Mononuclear cell (primary cell): ENCODE data around the gene NRG2. TPM values are rescaled to one million over a fixed set of nuclear protein-coding genes. Genes with fewer than 3 reads are reported as not detected.

Source experiments
- H3K27me3 ChIP-seq: 2 replicates; pipeline ENCODE4 v1.6.0; 2011; ENCODE audit warnings: low read length, control low read depth; ENCODE audit not compliant: insufficient read depth
- H3K4me1 ChIP-seq: 2 replicates; pipeline ENCODE4 v1.5.1; 2011; ENCODE audit warnings: mild to moderate bottlenecking, low read length, control low read depth; ENCODE audit not compliant: insufficient read depth
- H3K4me3 ChIP-seq: 2 replicates; pipeline ENCODE4 v1.5.1; 2011; ENCODE audit warnings: mild to moderate bottlenecking, low read length, moderate library complexity
- H3K9me3 ChIP-seq: 2 replicates; pipeline ENCODE4 v1.5.1; 2011; ENCODE audit warnings: low read depth, mild to moderate bottlenecking, control low read depth, low read length
- total RNA-seq: library from RNA; depleted of rRNA; stranded (reverse); fragments of >200 nt; gene quantifications from one replicate; pipeline ENCODE4 v1.2.3, GENCODE V29; 2012

NRG2 gene
- total RNA-seq, 1 donor, result 0.10 TPM

DNA sequence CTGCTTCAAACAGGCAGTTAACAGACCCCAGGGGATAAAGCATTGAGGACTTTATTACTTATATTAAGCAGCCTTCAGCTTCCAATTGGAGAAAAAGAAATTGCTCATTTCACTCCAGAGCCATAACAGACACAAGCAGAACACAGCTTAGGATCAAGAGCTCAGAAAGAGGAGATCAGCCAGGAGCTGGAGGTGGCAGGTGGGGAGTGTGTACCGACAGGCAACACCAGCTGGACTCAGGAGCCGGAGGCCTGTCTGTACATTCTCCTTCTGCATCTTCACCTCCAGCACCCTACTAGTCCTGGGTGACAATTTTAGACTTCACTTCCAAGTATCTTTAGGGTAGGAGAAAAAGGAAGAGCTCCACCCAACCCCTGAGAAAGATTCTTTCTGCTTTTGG is 35.8 kb downstream of the NRG2 start:
- Histone ChIP-seq H3K27me3 (peaks cover 50% of the 10 kb centered on the region), H3K4me1 (no peaks in the 10 kb centered on the region), H3K4me3 (no peak overlapping the region), H3K9me3 (no peaks in the 10 kb centered on the region)

DNA sequence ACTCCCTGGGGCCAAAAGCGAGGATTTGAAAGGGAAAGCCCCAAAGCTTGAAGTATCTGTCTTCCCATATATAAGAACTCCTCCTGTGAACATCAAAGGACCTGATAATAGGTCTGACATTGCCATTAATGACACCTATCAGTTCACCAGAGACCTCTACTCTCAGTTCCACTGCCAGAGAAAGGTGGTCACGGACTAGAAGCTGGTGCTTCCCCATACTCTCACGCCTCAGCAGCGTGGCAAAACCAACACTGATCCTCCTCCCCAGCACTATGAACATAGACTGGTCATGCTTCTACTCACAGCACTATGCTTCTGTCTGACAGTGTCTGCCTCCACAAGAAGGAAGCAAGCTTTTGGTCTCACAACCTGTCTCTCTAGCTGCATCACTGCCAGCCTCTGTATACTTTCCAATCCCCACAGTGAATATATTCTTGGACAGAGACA is 37.9 kb downstream of the NRG2 start:
- H3K9me3 ChIP-seq, result no peaks in the 10 kb centered on the region
- peaks cover 48% of the 10 kb centered on the region for H3K27me3 ChIP-seq
- H3K4me3 ChIP-seq, result no peak overlapping the region
- no peaks in the 10 kb centered on the region for H3K4me1 ChIP-seq

DNA sequence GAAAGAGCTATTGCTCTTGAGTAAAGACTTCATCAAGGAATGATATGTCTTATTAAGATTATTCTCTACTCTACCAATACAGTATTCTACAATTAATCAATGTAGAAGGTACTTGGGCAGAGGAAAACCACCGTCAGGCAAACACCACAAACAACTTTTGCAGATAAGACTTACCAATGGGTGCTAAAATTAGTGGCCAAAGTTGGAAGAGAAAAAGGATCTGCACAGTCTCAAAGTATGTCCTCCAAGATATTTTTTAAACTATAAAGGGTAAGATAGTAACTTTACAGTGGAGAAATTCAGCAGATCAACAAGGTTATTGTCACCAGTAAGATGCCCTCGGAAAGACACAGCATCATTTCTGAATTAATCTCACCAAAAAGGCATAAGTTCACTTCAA is 38.9 kb downstream of the NRG2 start:
- peaks cover 54% of the 10 kb centered on the region for H3K27me3 ChIP-seq
- no peak overlapping the region for H3K4me3 ChIP-seq
- H3K9me3 ChIP-seq, result no peaks in the 10 kb centered on the region
- H3K4me1 ChIP-seq, result no peaks in the 10 kb centered on the region

DNA sequence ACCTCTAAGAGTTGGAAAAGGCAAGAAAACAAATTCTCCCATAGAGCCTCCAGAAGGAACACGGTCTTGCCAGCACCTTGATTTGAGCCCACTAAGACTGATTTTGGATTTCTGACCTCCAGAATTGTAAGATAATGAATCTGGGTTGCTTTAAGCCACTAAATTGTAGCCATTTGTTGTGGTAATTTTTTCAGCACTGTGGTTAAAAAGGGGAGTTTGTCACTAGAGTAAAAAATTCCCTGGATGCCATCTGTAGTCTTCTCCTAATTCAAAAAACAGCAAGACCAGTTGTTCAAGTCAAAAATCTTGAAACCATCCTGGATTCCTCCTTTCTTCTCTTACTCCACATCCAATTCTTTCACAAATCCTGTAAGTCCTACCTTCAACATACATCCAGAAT is 39.6 kb downstream of the NRG2 start:
- no peaks in the 10 kb centered on the region for H3K9me3 ChIP-seq
- peaks cover 54% of the 10 kb centered on the region for H3K27me3 ChIP-seq
- no peak overlapping the region for H3K4me3 ChIP-seq
- no peaks in the 10 kb centered on the region for H3K4me1 ChIP-seq

DNA sequence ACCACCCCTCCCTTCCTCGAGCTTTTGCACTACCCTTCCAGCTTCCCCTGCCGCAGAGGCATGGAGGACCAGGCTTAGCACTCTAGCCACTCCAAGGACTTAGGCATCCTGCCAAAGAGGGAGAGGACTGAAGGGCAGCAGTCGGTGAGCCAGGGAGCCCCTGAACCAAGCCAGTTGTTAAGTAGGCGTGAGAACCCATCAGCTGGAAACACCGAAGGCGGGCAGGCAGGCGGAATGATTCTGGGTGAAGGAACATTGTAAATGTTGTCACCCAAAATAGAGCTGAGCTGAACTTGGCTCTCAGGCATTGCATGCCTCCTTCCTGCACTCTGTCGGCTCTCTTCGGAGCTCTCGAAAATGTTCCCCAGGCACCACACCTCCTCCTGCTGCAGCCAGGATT is 42.8 kb downstream of the NRG2 start:
- Histone ChIP-seq H3K4me1 (no peaks in the 10 kb centered on the region), H3K27me3 (peaks cover 42% of the 10 kb centered on the region), H3K4me3 (no peak overlapping the region), H3K9me3 (no peaks in the 10 kb centered on the region)

DNA sequence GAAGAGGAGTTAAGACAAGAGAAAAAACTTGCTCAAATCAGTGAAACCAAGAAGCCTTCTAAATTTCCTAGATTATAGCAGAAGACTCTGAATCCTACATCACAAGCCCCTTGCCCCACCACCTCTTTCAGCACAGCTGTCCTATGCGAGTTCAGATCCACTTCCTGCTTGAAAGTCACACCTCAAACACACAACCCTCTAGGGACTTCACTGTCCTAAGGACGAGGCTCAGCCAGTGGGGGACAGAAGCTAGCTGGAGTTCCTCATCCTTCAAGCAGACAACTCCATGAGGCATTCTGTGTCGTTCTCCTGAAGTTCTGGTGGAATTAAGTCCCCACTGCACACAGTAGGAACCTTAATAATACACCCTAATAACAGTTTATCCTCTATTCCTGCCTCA is 44.3 kb downstream of the NRG2 start:
- Histone ChIP-seq H3K4me1 (no peaks in the 10 kb centered on the region), H3K4me3 (no peak overlapping the region), H3K9me3 (no peaks in the 10 kb centered on the region), H3K27me3 (peaks cover 49% of the 10 kb centered on the region)

DNA sequence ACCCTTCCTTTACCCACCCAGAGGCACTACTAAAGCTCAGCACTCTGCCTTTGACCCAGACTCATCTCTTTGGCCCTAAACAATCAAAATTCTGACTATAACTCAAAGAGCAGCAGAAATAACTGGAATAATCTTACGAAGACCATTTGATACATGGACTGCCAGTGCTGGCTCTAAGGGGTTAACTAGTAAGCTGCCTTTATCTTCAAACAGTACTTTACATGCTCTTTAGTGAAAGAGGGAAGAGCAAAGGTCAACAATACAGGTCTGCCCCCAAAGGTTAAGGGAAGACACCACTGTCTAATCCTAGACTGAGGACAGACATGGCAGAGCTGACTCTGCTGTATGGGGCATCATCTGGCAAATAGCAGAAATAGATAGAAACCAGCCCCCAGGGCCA is 45.8 kb downstream of the NRG2 start:
- no peaks in the 10 kb centered on the region for H3K9me3 ChIP-seq
- H3K4me3 ChIP-seq, result no peak overlapping the region
- no peaks in the 10 kb centered on the region for H3K4me1 ChIP-seq
- peaks cover 48% of the 10 kb centered on the region for H3K27me3 ChIP-seq

DNA sequence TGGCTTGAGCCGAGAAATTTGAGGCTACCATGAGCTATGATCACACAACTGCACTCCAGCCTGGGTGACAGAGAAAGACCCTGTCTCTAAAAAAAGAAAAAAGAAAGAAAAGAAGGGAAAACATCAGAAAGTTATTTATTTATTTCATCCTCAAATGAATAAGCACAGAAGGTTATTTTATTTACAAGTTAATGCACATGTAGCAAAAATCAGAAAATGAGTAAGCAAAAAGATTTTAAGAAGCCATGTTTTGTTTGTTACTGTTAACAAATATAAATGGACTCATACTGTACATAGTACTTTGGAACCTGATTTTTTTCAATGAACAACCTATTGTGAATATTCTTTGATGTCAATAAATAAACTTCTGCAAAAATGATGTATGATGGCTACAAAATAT is 47.2 kb downstream of the NRG2 start:
- Histone ChIP-seq H3K27me3 (peaks cover 43% of the 10 kb centered on the region), H3K9me3 (no peaks in the 10 kb centered on the region), H3K4me1 (no peaks in the 10 kb centered on the region), H3K4me3 (no peak overlapping the region)

DNA sequence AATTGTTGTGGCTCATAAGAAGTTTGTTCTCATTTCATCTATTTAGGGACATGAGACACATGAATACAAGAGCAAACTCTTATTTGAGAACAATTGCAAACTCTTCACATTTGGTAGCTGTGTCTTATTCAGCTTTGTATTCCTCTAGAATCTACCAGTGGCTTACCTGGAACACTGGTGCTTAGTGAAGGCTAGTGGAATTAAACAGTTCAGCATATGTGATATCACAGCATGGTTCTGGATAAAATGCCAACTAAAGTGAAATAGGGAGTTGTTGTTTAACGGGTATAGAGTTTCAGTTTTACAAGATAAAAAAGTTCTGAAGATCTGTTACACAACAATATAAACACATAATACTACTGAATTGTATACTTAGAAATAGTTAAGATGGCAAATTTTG is 48.9 kb downstream of the NRG2 start:
- Histone ChIP-seq H3K4me1 (no peaks in the 10 kb centered on the region), H3K9me3 (no peaks in the 10 kb centered on the region), H3K4me3 (no peak overlapping the region), H3K27me3 (peaks cover 37% of the 10 kb centered on the region)

DNA sequence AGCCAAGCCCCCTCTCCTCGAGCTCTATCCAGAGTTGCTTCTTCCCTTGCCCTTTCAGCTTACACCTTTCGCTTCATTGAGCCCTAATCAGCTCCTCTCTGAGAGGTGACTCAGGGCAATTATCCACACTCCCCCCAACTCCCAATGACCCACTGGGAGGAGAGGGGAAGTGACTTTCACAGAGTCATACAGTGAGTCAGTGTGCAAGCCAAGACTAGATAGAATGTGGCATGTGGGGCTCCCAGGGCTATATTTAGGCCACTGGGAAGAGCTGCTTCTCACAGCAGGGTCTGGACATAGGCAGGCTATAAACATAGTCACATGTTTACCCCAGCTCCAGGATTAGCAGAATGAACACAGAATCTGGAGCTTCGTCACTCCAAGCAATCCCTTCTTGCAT is 57.4 kb downstream of the NRG2 start:
- peaks cover 6% of the 10 kb centered on the region for H3K27me3 ChIP-seq
- H3K4me1 ChIP-seq, result peaks cover 5% of the 10 kb centered on the region
- no peaks in the 10 kb centered on the region for H3K9me3 ChIP-seq

DNA sequence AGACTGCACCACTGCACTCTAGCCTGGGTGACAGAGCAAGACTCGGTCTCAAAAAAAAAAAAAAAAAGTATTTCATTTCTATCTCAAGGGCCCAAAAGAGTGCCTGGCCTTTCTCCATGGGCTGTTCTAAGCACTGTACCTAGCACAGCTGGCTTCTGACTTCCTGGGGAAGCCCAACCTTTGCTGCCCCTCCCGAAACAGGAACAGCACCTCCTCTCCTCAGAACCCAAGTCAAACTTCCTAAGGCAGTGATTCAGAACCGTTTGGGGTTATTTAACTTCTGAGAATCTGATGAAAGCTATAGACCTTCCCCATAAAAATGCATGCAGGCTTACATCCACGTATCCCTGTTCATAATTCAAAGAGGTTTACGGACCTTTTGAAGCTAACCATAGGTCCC is 57.8 kb downstream of the NRG2 start:
- Histone ChIP-seq H3K27me3 (peaks cover 6% of the 10 kb centered on the region), H3K4me3 (no peak overlapping the region), H3K4me1 (peaks cover 5% of the 10 kb centered on the region), H3K9me3 (no peaks in the 10 kb centered on the region)

More for the DNA sequence above, 57.4 kb downstream of the NRG2 start:
- H3K4me3 ChIP-seq, result no peak overlapping the region

DNA sequence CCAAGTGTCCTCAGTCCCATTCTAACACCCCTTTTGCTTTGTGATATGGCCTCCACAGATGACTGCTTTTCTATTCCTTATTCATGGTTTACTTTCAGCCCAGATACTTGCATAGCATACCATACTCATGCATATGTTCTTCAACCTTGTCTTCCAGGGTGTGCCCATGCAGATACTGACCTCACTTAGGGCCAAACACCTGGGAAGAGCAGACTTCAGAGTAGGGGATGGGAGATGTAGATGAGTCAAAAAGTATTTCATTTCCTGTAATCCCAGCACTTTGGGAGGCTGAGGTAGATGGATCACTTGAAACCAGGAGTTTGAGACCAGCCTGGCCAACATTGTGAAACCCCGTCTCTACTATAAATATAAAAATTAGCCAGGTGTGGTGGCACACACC is 58.3 kb downstream of the NRG2 start:
- Histone ChIP-seq H3K4me3 (no peak overlapping the region), H3K4me1 (peaks cover 5% of the 10 kb centered on the region), H3K9me3 (no peaks in the 10 kb centered on the region), H3K27me3 (peaks cover 6% of the 10 kb centered on the region)

DNA sequence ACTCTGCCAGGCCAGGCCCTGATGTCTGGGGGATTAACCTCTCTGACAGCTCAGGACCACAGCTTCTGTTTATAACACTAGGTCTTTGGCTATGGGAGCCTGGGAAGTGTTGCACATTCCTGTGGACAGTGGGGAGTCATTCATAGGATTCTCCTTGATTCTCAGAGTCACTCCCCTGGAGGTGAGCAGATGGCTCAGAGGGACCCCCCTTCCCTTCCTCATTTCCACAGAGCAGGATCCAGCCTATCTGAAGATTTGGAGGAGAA is 60.2 kb downstream of the NRG2 start:
- Histone ChIP-seq H3K4me3 (no peak overlapping the region), H3K27me3 (peaks cover 11% of the 10 kb centered on the region), H3K4me1 (peaks cover 5% of the 10 kb centered on the region), H3K9me3 (no peaks in the 10 kb centered on the region)

DNA sequence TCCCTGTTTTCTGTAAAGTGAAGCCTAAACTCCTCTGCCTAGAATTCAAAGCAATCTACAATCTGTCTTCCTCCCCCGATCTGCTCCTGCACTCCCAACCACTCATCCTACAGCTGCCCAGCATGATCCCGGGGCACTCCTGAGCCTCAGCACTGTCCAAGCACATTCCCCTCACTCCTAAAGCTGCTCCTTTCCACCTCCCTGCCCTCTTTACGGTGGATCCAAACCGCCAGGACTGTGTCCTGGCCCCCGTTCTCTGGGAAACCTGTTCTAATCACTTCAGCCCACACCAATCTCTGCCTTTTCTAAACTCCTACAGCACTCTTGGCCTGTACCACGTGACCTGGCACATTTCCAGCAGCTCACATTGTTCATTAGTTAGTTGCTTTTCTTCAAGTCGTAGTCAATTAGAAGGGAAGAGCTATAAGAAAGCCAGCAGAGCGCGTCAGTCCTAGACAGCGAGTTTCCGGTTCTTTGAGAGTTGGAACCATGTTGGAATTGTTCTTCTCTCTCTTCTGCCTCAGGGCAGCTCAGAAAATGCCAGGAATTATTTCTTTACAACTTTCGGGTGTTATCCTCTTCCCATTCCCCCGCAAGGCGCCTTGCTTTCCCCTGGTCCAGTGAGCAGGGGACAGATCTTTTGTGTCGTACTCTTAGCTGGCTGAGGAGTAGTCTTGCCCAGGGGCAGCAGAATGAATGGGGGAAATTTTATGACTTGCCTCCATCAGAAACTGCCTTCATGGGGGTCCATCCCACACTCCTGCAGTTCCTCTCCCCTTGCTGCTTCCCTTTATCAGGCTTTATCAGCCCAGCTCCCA is 60.7 kb downstream of the NRG2 start:
- H3K9me3 ChIP-seq, result no peaks in the 10 kb centered on the region

DNA sequence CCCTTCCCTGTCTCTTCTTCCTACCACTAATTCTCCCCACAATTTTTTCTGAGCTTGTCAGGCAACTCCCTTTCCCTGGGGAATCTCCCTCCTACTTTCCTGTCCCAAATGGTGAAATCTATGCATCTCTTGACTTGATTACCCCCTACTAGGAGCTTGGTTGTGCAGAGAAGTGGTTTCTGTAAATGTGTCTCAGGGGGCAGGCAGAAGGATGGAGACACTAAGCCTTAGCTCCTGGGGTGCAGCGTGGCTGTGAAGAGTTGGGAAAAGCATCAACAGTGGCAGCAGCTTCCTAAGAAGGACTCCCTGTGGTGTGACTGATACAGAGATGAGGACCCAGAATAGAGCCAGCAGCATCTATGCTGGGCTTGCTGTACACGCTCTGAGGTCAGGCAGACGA is 62.3 kb downstream of the NRG2 start:
- Histone ChIP-seq H3K4me1 (peaks cover 5% of the 10 kb centered on the region), H3K4me3 (no peak overlapping the region), H3K27me3 (peaks cover 18% of the 10 kb centered on the region), H3K9me3 (no peaks in the 10 kb centered on the region)

More for the DNA sequence above, 60.7 kb downstream of the NRG2 start:
- Histone ChIP-seq H3K4me3 (no peak overlapping the region), H3K27me3 (peaks cover 11% of the 10 kb centered on the region), H3K4me1 (peaks cover 5% of the 10 kb centered on the region)

DNA sequence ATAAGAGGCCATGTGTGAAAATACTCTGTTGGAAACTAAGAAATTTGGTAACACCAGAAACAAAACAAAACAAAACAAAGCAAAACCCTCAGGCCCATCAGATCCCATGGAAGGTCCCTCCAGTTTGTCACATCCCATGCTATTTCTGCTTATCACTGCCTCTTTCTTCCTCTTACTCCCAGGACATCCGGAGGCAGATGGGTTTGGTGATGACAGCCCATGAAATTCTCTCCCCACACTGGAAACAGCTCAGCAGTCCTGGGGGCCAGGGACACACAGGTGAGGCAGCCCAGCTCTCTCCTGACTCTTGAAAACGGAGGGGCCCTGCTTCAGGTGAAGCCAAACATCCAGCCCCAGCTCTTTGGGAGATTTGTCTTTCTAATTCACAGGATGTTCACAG is 63.2 kb downstream of the NRG2 start:
- Histone ChIP-seq H3K27me3 (peaks cover 18% of the 10 kb centered on the region), H3K9me3 (no peaks in the 10 kb centered on the region), H3K4me3 (no peak overlapping the region), H3K4me1 (no peaks in the 10 kb centered on the region)
